ENCODE measurements around the gene DNM3. TPM values are rescaled to one million over a fixed set of nuclear protein-coding genes. Genes with fewer than 3 reads are reported as not detected.

Gene DNM3
- total RNA-seq, 1 donor from 2014 or later: 4.7 TPM

GRCh38 chr1:172241540-172241939 is 400.2 kb downstream of the DNM3 start:
- Mint-ChIP-seq H3K4me3 (ENCODE audit: unreplicated experiment) (no peak overlapping the region), H3K4me1 (ENCODE audit: low read depth, unreplicated experiment) (no peaks in the 10 kb centered on the region), H3K9me3 (ENCODE audit: unreplicated experiment) (no peaks in the 10 kb centered on the region), H3K27ac (ENCODE audit: unreplicated experiment) (no peak overlapping the region), H3K36me3 (ENCODE audit: low read depth, unreplicated experiment) (peaks cover 2% of the 10 kb centered on the region), H3K27me3 (ENCODE audit: low read depth, unreplicated experiment) (no peaks in the 10 kb centered on the region)
- no peak overlapping the region for H3K27ac ChIP-seq (ENCODE audit: low read depth, low read length)
- FAIRE-seq (no peak), DNase-seq (ENCODE audit: low read depth) (no peak)
- TF ChIP-seq CTCF (IDR thresholded peaks at IDR 0.05; ENCODE audit: insufficient read depth, low read depth, low read length): no peak
- TF ChIP-seq EZH2 (IDR thresholded peaks at IDR 0.05; ENCODE audit: insufficient read depth, low read length): no peak
- H3K27me3 ChIP-seq (ENCODE audit: insufficient read depth, low read length): no peaks in the 10 kb centered on the region
- H3K9ac ChIP-seq (ENCODE audit: low read length): no peak overlapping the region
- no peaks in the 10 kb centered on the region for H3K4me1 ChIP-seq (ENCODE audit: insufficient read depth, low read length)
- H3K9me3 ChIP-seq (ENCODE audit: insufficient read depth, low read depth, low read length): no peaks in the 10 kb centered on the region
- H3K36me3 ChIP-seq (ENCODE audit: insufficient read depth, low read length): no peaks in the 10 kb centered on the region
- no peak overlapping the region for H2AFZ ChIP-seq (ENCODE audit: low read depth, low read length)
- H3K4me2 ChIP-seq (ENCODE audit: low read length): no peak overlapping the region
- H4K20me1 ChIP-seq (ENCODE audit: insufficient read depth, low read length): no peaks in the 10 kb centered on the region
- H3K4me3 ChIP-seq (ENCODE audit: insufficient read depth, low read depth, low read length): no peak overlapping the region
- no peaks in the 10 kb centered on the region for H3K79me2 ChIP-seq (ENCODE audit: insufficient read depth, low read length)

GRCh38 chr1:172244865-172245264 is 403.6 kb downstream of the DNM3 start:
- Histone ChIP-seq H3K9me3 (ENCODE audit: insufficient read depth, low read depth, low read length) (no peaks in the 10 kb centered on the region), H3K27me3 (ENCODE audit: insufficient read depth, low read length) (no peaks in the 10 kb centered on the region), H3K36me3 (ENCODE audit: insufficient read depth, low read length) (no peaks in the 10 kb centered on the region), H3K79me2 (ENCODE audit: insufficient read depth, low read length) (no peaks in the 10 kb centered on the region), H2AFZ (ENCODE audit: low read depth, low read length) (no peak overlapping the region), H3K27ac (ENCODE audit: low read depth, low read length) (no peak overlapping the region), H4K20me1 (ENCODE audit: insufficient read depth, low read length) (no peaks in the 10 kb centered on the region), H3K4me1 (ENCODE audit: insufficient read depth, low read length) (no peaks in the 10 kb centered on the region), H3K4me2 (ENCODE audit: low read length) (no peak overlapping the region), H3K4me3 (ENCODE audit: insufficient read depth, low read depth, low read length) (no peak overlapping the region), H3K9ac (ENCODE audit: low read length) (no peak overlapping the region)
- H3K4me3 Mint-ChIP-seq (ENCODE audit: unreplicated experiment): no peak overlapping the region
- H3K4me1 Mint-ChIP-seq (ENCODE audit: low read depth, unreplicated experiment): no peaks in the 10 kb centered on the region
- no peaks in the 10 kb centered on the region for H3K27me3 Mint-ChIP-seq (ENCODE audit: low read depth, unreplicated experiment)
- no peak for FAIRE-seq
- no peaks in the 10 kb centered on the region for H3K9me3 Mint-ChIP-seq (ENCODE audit: unreplicated experiment)
- no peak overlapping the region for H3K27ac Mint-ChIP-seq (ENCODE audit: unreplicated experiment)
- no peak for DNase-seq (ENCODE audit: low read depth)
- TF ChIP-seq EZH2 (IDR thresholded peaks at IDR 0.05; ENCODE audit: insufficient read depth, low read length): no peak
- no peak for TF ChIP-seq CTCF (IDR thresholded peaks at IDR 0.05; ENCODE audit: insufficient read depth, low read depth, low read length)
- peaks cover 2% of the 10 kb centered on the region for H3K36me3 Mint-ChIP-seq (ENCODE audit: low read depth, unreplicated experiment)

GRCh38 chr1:172245788-172246187 is 404.5 kb downstream of the DNM3 start:
- no peaks in the 10 kb centered on the region for H3K4me1 ChIP-seq (ENCODE audit: insufficient read depth, low read length)
- no peak overlapping the region for H3K4me2 ChIP-seq (ENCODE audit: low read length)
- H3K4me3 ChIP-seq (ENCODE audit: insufficient read depth, low read depth, low read length): no peak overlapping the region
- no peaks in the 10 kb centered on the region for H3K9me3 ChIP-seq (ENCODE audit: insufficient read depth, low read depth, low read length)
- H3K9ac ChIP-seq (ENCODE audit: low read length): no peak overlapping the region
- no peak for FAIRE-seq
- no peak overlapping the region for H3K27ac ChIP-seq (ENCODE audit: low read depth, low read length)
- H4K20me1 ChIP-seq (ENCODE audit: insufficient read depth, low read length): no peaks in the 10 kb centered on the region
- TF ChIP-seq EZH2 (IDR thresholded peaks at IDR 0.05; ENCODE audit: insufficient read depth, low read length): no peak
- no peaks in the 10 kb centered on the region for H3K9me3 Mint-ChIP-seq (ENCODE audit: unreplicated experiment)
- peaks cover 2% of the 10 kb centered on the region for H3K36me3 Mint-ChIP-seq (ENCODE audit: low read depth, unreplicated experiment)
- no peaks in the 10 kb centered on the region for H3K27me3 ChIP-seq (ENCODE audit: insufficient read depth, low read length)
- no peaks in the 10 kb centered on the region for H3K4me1 Mint-ChIP-seq (ENCODE audit: low read depth, unreplicated experiment)
- H2AFZ ChIP-seq (ENCODE audit: low read depth, low read length): no peak overlapping the region
- DNase-seq (ENCODE audit: low read depth): no peak
- no peak overlapping the region for H3K27ac Mint-ChIP-seq (ENCODE audit: unreplicated experiment)
- no peaks in the 10 kb centered on the region for H3K79me2 ChIP-seq (ENCODE audit: insufficient read depth, low read length)
- H3K36me3 ChIP-seq (ENCODE audit: insufficient read depth, low read length): no peaks in the 10 kb centered on the region
- no peak overlapping the region for H3K4me3 Mint-ChIP-seq (ENCODE audit: unreplicated experiment)
- no peaks in the 10 kb centered on the region for H3K27me3 Mint-ChIP-seq (ENCODE audit: low read depth, unreplicated experiment)
